Endodermal cell (in vitro differentiated cells): ENCODE data around the gene RXFP1. TPM values are rescaled to one million over a fixed set of nuclear protein-coding genes. Genes with fewer than 3 reads are reported as not detected.

Experiments used
- DNase-seq: peaks from one replicate; pipeline ENCODE4 v3.0.0-alpha.2; 2017
- H3K27ac ChIP-seq: 2 replicates; pipeline ENCODE4 v1.5.1; 2013; ENCODE audit warnings: mild to moderate bottlenecking, low read depth, low read length, moderate library complexity
- H3K27me3 ChIP-seq: 2 replicates; pipeline ENCODE4 v1.6.1; 2013; ENCODE audit warnings: mild to moderate bottlenecking, low read length, moderate library complexity; ENCODE audit not compliant: insufficient read depth, control insufficient read depth, poor library complexity, severe bottlenecking
- H3K36me3 ChIP-seq: 2 replicates; pipeline ENCODE4 v1.7.0; 2013; ENCODE audit warnings: mild to moderate bottlenecking, low read length, moderate library complexity; ENCODE audit not compliant: control insufficient read depth, insufficient read depth
- H3K4me1 ChIP-seq: one replicate; pipeline ENCODE4 v1.7.0; 2013; ENCODE audit warnings: low read length; ENCODE audit not compliant: control insufficient read depth, insufficient read depth
- H3K4me3 ChIP-seq: 2 replicates; pipeline ENCODE4 v1.5.1; 2013; ENCODE audit warnings: mild to moderate bottlenecking, low read length, moderate library complexity
- H3K9ac ChIP-seq: 2 replicates; pipeline ENCODE4 v1.6.1; 2013; ENCODE audit warnings: mild to moderate bottlenecking, low read length, moderate library complexity; ENCODE audit not compliant: poor library complexity, severe bottlenecking; ENCODE audit errors: extremely low read depth
- H3K9me3 ChIP-seq: 2 replicates; pipeline ENCODE4 v1.6.1; 2013; ENCODE audit warnings: mild to moderate bottlenecking, low read length, moderate library complexity; ENCODE audit not compliant: control insufficient read depth
- H3K27ac Mint-ChIP-seq: 2 replicates; pipeline ENCODE4 v1.8.0; 2020; ENCODE audit warnings: mixed read lengths
- H3K27me3 Mint-ChIP-seq: 2 replicates; pipeline ENCODE4 v1.8.0; 2021; ENCODE audit warnings: mild to moderate bottlenecking, mixed read lengths; ENCODE audit not compliant: insufficient read depth
- H3K36me3 Mint-ChIP-seq: 2 replicates; pipeline ENCODE4 v1.8.0; 2020; ENCODE audit warnings: low read depth, mixed read lengths
- H3K4me1 Mint-ChIP-seq: 2 replicates; pipeline ENCODE4 v1.8.0; 2020; ENCODE audit warnings: mixed read lengths
- H3K4me3 Mint-ChIP-seq: 2 replicates; pipeline ENCODE4 v1.8.0; 2020; ENCODE audit warnings: mild to moderate bottlenecking, moderate library complexity, mixed read lengths
- H3K9me3 Mint-ChIP-seq: 2 replicates; pipeline ENCODE4 v1.8.0; 2020; ENCODE audit warnings: mild to moderate bottlenecking, mixed read lengths
- CTCF ChIP-seq: fragments of 200-600 bp; sonication (generic); conservative IDR thresholded peaks from 2 replicates; pipeline ENCODE4 v1.5.0; 2021; ENCODE audit warnings: antibody characterized with exemption, mild to moderate bottlenecking
- WGBS, 2 experiments: methylation state at CpG; one replicate each; pipeline versions ENCODE4 v1.1.5 to v1.1.7; 2013; ENCODE audit warnings: missing lambda C conversion rate in 2 of 2, mixed read lengths in 1 of 2; ENCODE audit not compliant: insufficient coverage in 1 of 2, insufficient read length in 1 of 2; 5-methylcytosine and 5-hydroxymethylcytosine counted together
- total RNA-seq, 2 donors: library from RNA; stranded (reverse); fragmentation: NEBNext Ultra II Directional in 1 of 2; extraction: Animal tissue kit (Norgen Biotek cat#: 25700) in 1 of 2; gene quantifications; 2 replicates in 1 of 2; 3 replicates in 1 of 2; pipeline ENCODE4 v1.2.1, GENCODE V29; 2021

Gene RXFP1
- total RNA-seq, 2 donors from 2014 or later: not detected

- Histone ChIP-seq H3K27me3 (no peaks in the 10 kb centered on the region), H3K36me3 (no peaks in the 10 kb centered on the region), H3K4me3 (no peak overlapping the region), H3K4me1 (no peaks in the 10 kb centered on the region), H3K9me3 (no peaks in the 10 kb centered on the region), H3K27ac (no peak overlapping the region), H3K9ac (no peak overlapping the region)
- peaks cover 8% of the 10 kb centered on the region for H3K36me3 Mint-ChIP-seq
- H3K4me3 Mint-ChIP-seq: no peak overlapping the region
- H3K27me3 Mint-ChIP-seq: no peaks in the 10 kb centered on the region
- no peak for DNase-seq
- no peak for TF ChIP-seq CTCF
- peaks cover 3% of the 10 kb centered on the region for H3K4me1 Mint-ChIP-seq
- H3K27ac Mint-ChIP-seq: no peak overlapping the region
- whole genome bisulfite sequencing, 2 experiments: no CpG with 5 or more reads among the region's 1 CpG
- no peaks in the 10 kb centered on the region for H3K9me3 Mint-ChIP-seq
Observed at GRCh38 chr4:158688813-158689212, 167.1 kb downstream of the RXFP1 start.

Other genes starting within 250 kb of the RXFP1 start
- 10 to 100 TPM; 18.1 to 22.0 TPM for gene C4orf46, start 150.0 kb downstream of the RXFP1 start, total RNA-seq
- gene ETFDH, start 150.4 kb downstream of the RXFP1 start, total RNA-seq: 10 to 100 TPM; 10.6 to 11.8 TPM
- gene PPID, start 201.5 kb downstream of the RXFP1 start, total RNA-seq: 10 to 100 TPM; 38.9 to 40.3 TPM
- 10 to 100 TPM in 1 of 2 donors, 1 to 10 TPM in 1; 8.6 to 11.5 TPM for gene FNIP2, start 247.1 kb downstream of the RXFP1 start, total RNA-seq